Kidney (tissue), 14 donors: ENCODE data around the gene TMEM63A. TPM values are rescaled to one million over a fixed set of nuclear protein-coding genes. Genes with fewer than 3 reads are reported as not detected.
A peak's percentile ranks its signal among the peaks of the same experiment; 100 is the strongest.
"Not testable (repeated sequence)": the region's sequence is repeated elsewhere in the genome, so short reads cannot be mapped to it uniquely, and the experiment has no call there.

Experiments
- DNase-seq, 5 donors: peaks; one replicate each; pipeline ENCODE4 v3.0.0-alpha.2; 2013 to 2020
- FAIRE-seq: peaks from 2 replicates; lab custom pipeline; 2012; peaks lifted over from hg19 to GRCh38; lab: Jason Lieb, UNC
- H3K27ac ChIP-seq, 2 donors: one replicate each; pipeline ENCODE4 v1.7.0; 2013; ENCODE audit warnings: low read depth in 2 of 2, low read length in 2 of 2, inconsistent platforms in 1 of 2
- H3K27me3 ChIP-seq: one replicate; pipeline ENCODE4 v1.7.1; 2013; ENCODE audit warnings: low read length, inconsistent platforms; ENCODE audit not compliant: control insufficient read depth, insufficient read depth
- H3K36me3 ChIP-seq, 3 donors: one replicate each; pipeline versions ENCODE4 v1.7.0 to v1.7.1; 2013; ENCODE audit warnings: low read length in 3 of 3, control low read depth in 1 of 3, inconsistent platforms in 1 of 3; ENCODE audit not compliant: insufficient read depth in 3 of 3, control insufficient read depth in 2 of 3
- H3K4me1 ChIP-seq, 3 donors: one replicate each; pipeline versions ENCODE4 v1.7.0 to v1.7.1; 2013; ENCODE audit warnings: low read length in 3 of 3, inconsistent platforms in 1 of 3, low read depth in 1 of 3; ENCODE audit not compliant: control insufficient read depth in 2 of 3, insufficient read depth in 2 of 3
- H3K4me3 ChIP-seq, 3 donors: one replicate each; pipeline versions ENCODE4 v1.7.0 to v1.8.1; 2013; ENCODE audit warnings: low read length in 3 of 3, control low read depth in 1 of 3, inconsistent platforms in 1 of 3
- H3K9ac ChIP-seq, 3 donors: one replicate each; pipeline versions ENCODE4 v1.7.0 to v1.7.1; 2013; ENCODE audit warnings: low read length in 3 of 3, control low read depth in 1 of 3, inconsistent platforms in 1 of 3
- H3K9me3 ChIP-seq, 3 donors: one replicate each; pipeline versions ENCODE4 v1.7.0 to v1.7.1; 2013; ENCODE audit warnings: low read length in 3 of 3, control low read depth in 1 of 3, inconsistent platforms in 1 of 3; ENCODE audit not compliant: control insufficient read depth in 2 of 3, insufficient read depth in 1 of 3
- CTCF ChIP-seq: IDR thresholded peaks from 3 replicates; pipeline ENCODE4 v1.5.1; 2012; ENCODE audit warnings: mild to moderate bottlenecking, moderate library complexity, borderline replicate concordance; ENCODE audit not compliant: insufficient read depth; ENCODE audit errors: extremely low read depth
- intact Hi-C: fragments of 100-400 bp; cut with DNase I; formaldehyde crosslinking; loops from one replicate; pipeline ENCODE4 v1.11.1; 2022
- polyA plus RNA-seq: library from polyadenylated mRNA; stranded (reverse); fragments of 350-450 nt; fragmentation: Illumina TruSeq; extraction: RNeasy Lipid Tissue Mini Kit (QIAGEN cat#74804); gene quantifications from one replicate; pipeline ENCODE4 v1.2.3, GENCODE V29; 2014; ENCODE audit warnings: low read depth, low replicate concordance; ENCODE audit not compliant: insufficient read depth
- total RNA-seq: library from RNA; stranded (reverse); fragmentation: NEBNext Ultra II Directional; extraction: Animal tissue kit (Norgen Biotek cat#: 25700); gene quantifications from one replicate; pipeline ENCODE4 v1.2.1, GENCODE V29; 2021
- donor health status: control.
- donor health status: control.
- donor health status: control.
- donor health status: control.
- donor health status: control.
- donor health status: DM: yes; HTN: yes; CAD: no.
- donor health status: Normal renal cell carcinoma (clear cell type).

TMEM63A gene
- total and polyA plus RNA-seq, 2 donors from 2014 or later = 25.5 to 159 TPM

DNA sequence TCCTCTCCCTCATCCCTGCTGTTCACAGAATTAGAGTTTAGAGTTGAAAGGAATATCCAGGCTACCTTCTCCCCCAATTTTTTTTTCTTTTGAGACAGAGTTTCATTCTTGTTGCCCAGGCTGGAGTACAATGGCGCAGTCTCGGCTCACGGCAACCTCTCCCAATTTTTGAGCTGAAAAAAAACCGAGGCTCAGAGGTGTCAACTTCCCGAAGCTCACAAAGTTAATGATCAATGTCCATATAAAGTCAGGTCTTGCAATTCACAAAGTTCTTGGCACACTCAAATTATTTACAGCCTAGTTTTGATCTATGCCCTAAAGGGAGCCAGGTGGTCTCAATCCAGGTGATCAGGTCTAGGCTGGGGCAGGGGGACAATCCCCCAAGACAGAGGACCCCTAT, 7.6 kb upstream of the TMEM63A start:
- Histone ChIP-seq H3K27me3 (no peaks in the 10 kb centered on the region), H3K9me3 (no peaks in the 10 kb centered on the region), H3K27ac (no peak overlapping the region), H3K4me1 (peaks cover 0 to 7% (median 5%) of the 10 kb centered on the region in 3 donors), H3K9ac (no peak overlapping the region), H3K4me3 (no peak overlapping the region), H3K36me3 (no peaks in the 10 kb centered on the region)
- DNase-seq = no peak
- TF ChIP-seq CTCF = no peak
- no peak for FAIRE-seq
- intact Hi-C loops = no loop called here

GRCh38 chr1:225888898-225889601, 6.9 kb upstream of the TMEM63A start, which contains the start of gene LEFTY1:
LEFTY1 (minus strand) TSS chr1:225889146; CDS start chr1:225889066, 80 bp downstream.
- Histone ChIP-seq H3K9ac (no peak within 1 kb of the TSS), H3K4me3 (no peak within 1 kb of the TSS), H3K27ac (no peak within 1 kb of the TSS), H3K4me1 (peaks cover 0 to 7% (median 5%) of the 10 kb centered on the region in 3 donors), H3K27me3 (no peaks in the 10 kb centered on the region), H3K9me3 (no peaks in the 10 kb centered on the region), H3K36me3 (no peaks in the 10 kb centered on the region)
- no peak for TF ChIP-seq CTCF
- DNase-seq = peak; percentile 71 to 95 (median 90)
- intact Hi-C loops = no loop called here
- FAIRE-seq = no peak

GRCh38 chr1:225888289-225888897, 6.2 kb upstream of the TMEM63A start:
- H3K27ac ChIP-seq = no peak overlapping the region
- intact Hi-C loops = no loop called here
- no peak overlapping the region for H3K9ac ChIP-seq

DNA sequence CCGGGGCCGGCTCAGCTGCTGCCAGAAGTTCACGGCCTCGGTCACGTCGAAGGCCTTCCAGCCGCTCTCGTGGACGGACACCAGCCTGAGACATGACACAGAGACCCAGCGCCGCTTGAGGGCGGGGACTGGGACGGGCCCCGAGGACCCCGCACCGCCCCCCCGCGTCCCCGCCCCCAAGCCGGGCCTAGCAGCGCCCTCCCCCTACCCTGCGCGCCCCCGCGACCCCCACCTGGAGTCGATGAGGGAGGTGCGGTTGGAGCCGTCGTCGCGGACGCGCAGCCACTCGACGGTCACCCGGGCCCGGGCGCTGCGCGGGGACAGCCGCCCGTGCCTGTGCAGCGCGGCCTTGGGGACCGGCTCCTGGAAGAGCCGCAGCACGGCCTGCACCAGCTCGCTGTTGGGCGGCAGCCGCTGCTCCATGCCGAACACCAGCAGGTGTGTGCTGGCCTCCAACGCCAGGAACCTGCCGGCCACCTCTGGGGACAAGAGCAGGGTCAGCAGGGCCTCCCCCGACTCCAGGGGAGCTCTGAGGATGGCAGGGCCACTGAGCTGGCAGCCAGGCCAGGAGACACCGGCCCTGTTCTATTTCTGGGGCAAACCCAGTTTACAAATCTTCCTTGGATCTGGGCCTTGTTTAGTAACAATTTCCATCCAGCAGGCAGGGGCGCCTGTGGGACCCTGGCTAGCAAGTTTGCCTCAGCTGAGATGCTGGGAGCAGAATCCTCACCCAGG, 5.5 kb upstream of the TMEM63A start:
- H3K9ac ChIP-seq, H3K9me3 ChIP-seq, H3K4me3 ChIP-seq, H3K27me3 ChIP-seq, FAIRE-seq, intact Hi-C loops, H3K4me1 ChIP-seq, H3K36me3 ChIP-seq, H3K27ac ChIP-seq: not testable (repeated sequence)
- DNase-seq = peak in 1 of 5 donors; percentile 61

More at GRCh38 chr1:225888289-225888897, 6.2 kb upstream of the TMEM63A start:
- peak in 3 of 5 donors; percentile 35 to 43 (median 42) for DNase-seq
- Histone ChIP-seq H3K9me3 (no peaks in the 10 kb centered on the region), H3K4me3 (no peak overlapping the region), H3K36me3 (no peaks in the 10 kb centered on the region), H3K27me3 (no peaks in the 10 kb centered on the region), H3K4me1 (peaks cover 0 to 7% (median 5%) of the 10 kb centered on the region in 3 donors)
- FAIRE-seq = no peak
- TF ChIP-seq CTCF = no peak
